Endothelial cell of umbilical vein (primary cell): Measurements from ENCODE around the gene EDRF1. TPM values are rescaled to one million over a fixed set of nuclear protein-coding genes. Genes with fewer than 3 reads are reported as not detected.

ENCODE experiments used
- BruUV-seq: library from RNA; stranded (reverse); fragments of 400-500 nt; replicated peaks from 2 replicates; lab custom pipeline; 2021; lab: Mats Ljungman, UMichigan
- CTCF ChIA-PET: fragments of 300-600, 350-600 bp; sonication (Branson Sonifier 250); formaldehyde crosslinking; loops from one replicate; lab custom pipeline; 2021; ENCODE audit warnings: antibody characterized with exemption, inconsistent platforms; lab: Charles Lee
- POLR2A ChIA-PET: fragments of 300-600, 350-600 bp; sonication (Branson Sonifier 250); formaldehyde crosslinking; loops from one replicate; lab custom pipeline; 2021; ENCODE audit warnings: antibody characterized with exemption, inconsistent platforms; lab: Charles Lee
- DNase-seq: peaks from one replicate; pipeline ENCODE4 v3.0.0-alpha.2; 2011; ENCODE audit warnings: low read depth, low spot score
- FAIRE-seq: peaks from 2 replicates; lab custom pipeline; 2011; peaks lifted over from hg19 to GRCh38; lab: Jason Lieb, UNC
- H2AFZ ChIP-seq: 2 replicates; pipeline ENCODE4 v1.6.0; 2012; ENCODE audit warnings: low read depth, low read length, control low read depth, inconsistent platforms
- H3K27ac ChIP-seq: 2 replicates; pipeline ENCODE4 v1.5.1; 2011; ENCODE audit warnings: low read depth, mild to moderate bottlenecking, control low read depth, low read length, moderate library complexity; ENCODE audit not compliant: insufficient read depth
- H3K27me3 ChIP-seq, 2 experiments: 2 replicates each; pipeline versions ENCODE4 v1.6.0 to v1.6.1; 2011; ENCODE audit warnings: low read length in 2 of 2, mixed read lengths in 1 of 2; ENCODE audit not compliant: control insufficient read depth in 2 of 2, insufficient read depth in 2 of 2
- H3K36me3 ChIP-seq, 2 experiments: 2 replicates in 1 of 2; 3 replicates in 1 of 2; pipeline ENCODE4 v1.5.1; 2011; ENCODE audit warnings: low read length in 2 of 2, mild to moderate bottlenecking in 1 of 2, moderate library complexity in 1 of 2; ENCODE audit not compliant: control insufficient read depth in 2 of 2, insufficient read depth in 2 of 2; ENCODE audit errors: extremely low read depth in 1 of 2
- H3K4me1 ChIP-seq: 3 replicates; pipeline ENCODE4 v1.5.1; 2011; ENCODE audit warnings: mild to moderate bottlenecking, low read length; ENCODE audit not compliant: control insufficient read depth, insufficient read depth; ENCODE audit errors: extremely low read depth
- H3K4me2 ChIP-seq: 2 replicates; pipeline ENCODE4 v1.6.1; 2011; ENCODE audit warnings: low read length, control low read depth, mixed read lengths; ENCODE audit not compliant: insufficient read depth
- H3K4me3 ChIP-seq, 3 experiments: fragments of 200-600 bp in 1 of 3; sonication (generic), shearing (Covaris generic) in 1 of 3; replicated peaks in 1 of 3; 2 replicates each; pipeline ENCODE4 v1.5.1; 2011 to 2016; ENCODE audit warnings: control low read depth in 3 of 3, low read length in 3 of 3, mild to moderate bottlenecking in 2 of 3, inconsistent platforms in 1 of 3, low read depth in 1 of 3, moderate library complexity in 1 of 3; ENCODE audit not compliant: insufficient read depth in 1 of 3
- H3K79me2 ChIP-seq: 2 replicates; pipeline ENCODE4 v1.6.0; 2012; ENCODE audit warnings: low read length, inconsistent platforms; ENCODE audit not compliant: control insufficient read depth, insufficient read depth
- H3K9ac ChIP-seq: replicated peaks from 2 replicates; pipeline ENCODE3; 2011; ENCODE audit warnings: low read length, control low read depth; ENCODE audit not compliant: insufficient read depth; ENCODE audit errors: extremely low read depth
- H3K9me1 ChIP-seq: replicated peaks from 3 replicates; pipeline ENCODE4 v1.6.0; 2011; ENCODE audit warnings: mild to moderate bottlenecking, low read length; ENCODE audit not compliant: control insufficient read depth, insufficient read depth; ENCODE audit errors: extremely low read depth
- H3K9me3 ChIP-seq: replicated peaks from 2 replicates; pipeline ENCODE4 v1.5.1; 2012; ENCODE audit warnings: low read length, inconsistent platforms; ENCODE audit not compliant: control insufficient read depth, insufficient read depth
- H4K20me1 ChIP-seq: replicated peaks from 2 replicates; pipeline ENCODE3; 2011; ENCODE audit warnings: mild to moderate bottlenecking, low read length; ENCODE audit not compliant: control insufficient read depth, insufficient read depth; ENCODE audit errors: extremely low read depth
- CTCF ChIP-seq, 2 donors: IDR thresholded peaks; 1 replicate in 1 of 2; 2 replicates in 1 of 2; pipeline ENCODE4 v1.5.1; 2011; ENCODE audit warnings: low read length in 2 of 2, mild to moderate bottlenecking in 2 of 2, moderate library complexity in 2 of 2, control low read depth in 1 of 2, inconsistent platforms in 1 of 2, low read depth in 1 of 2; ENCODE audit not compliant: insufficient read depth in 1 of 2; ENCODE audit errors: extremely low read depth in 1 of 2
- EZH2 ChIP-seq: IDR thresholded peaks from 2 replicates; pipeline ENCODE4 v1.6.1; 2012; ENCODE audit warnings: borderline replicate concordance, low read depth, mild to moderate bottlenecking, moderate library complexity, low read length, inconsistent platforms; ENCODE audit not compliant: severe bottlenecking
- FOS ChIP-seq: IDR thresholded peaks from 2 replicates; pipeline ENCODE4 v1.6.1; 2011; ENCODE audit warnings: mild to moderate bottlenecking, low read length, moderate library complexity, borderline replicate concordance; ENCODE audit not compliant: insufficient read depth
- GATA2 ChIP-seq: IDR thresholded peaks from 2 replicates; pipeline ENCODE4 v1.7.0; 2011; ENCODE audit warnings: low read depth, mild to moderate bottlenecking, moderate library complexity, mixed read lengths, low read length; ENCODE audit not compliant: insufficient read length, insufficient read depth
- JUN ChIP-seq: IDR thresholded peaks from 2 replicates; pipeline ENCODE4 v1.6.1; 2011; ENCODE audit warnings: borderline replicate concordance, low read depth; ENCODE audit not compliant: insufficient read length, insufficient read depth
- MAX ChIP-seq: IDR thresholded peaks from 2 replicates; pipeline ENCODE4 v1.6.1; 2011; ENCODE audit not compliant: insufficient read depth, insufficient read length
- MYC ChIP-seq: IDR thresholded peaks from one replicate; pipeline ENCODE4 v1.6.1; 2011; ENCODE audit warnings: mild to moderate bottlenecking, low read depth, low read length
- POLR2A ChIP-seq: IDR thresholded peaks from 2 replicates; pipeline ENCODE4 v1.6.1; 2012; ENCODE audit warnings: low read depth, mild to moderate bottlenecking, control low read depth, low read length
- POLR2AphosphoS5 ChIP-seq: IDR thresholded peaks from 2 replicates; pipeline ENCODE4 v1.6.1; 2012; ENCODE audit warnings: low read depth, mild to moderate bottlenecking, control low read depth, low read length, moderate library complexity; ENCODE audit not compliant: insufficient read depth
- dilution Hi-C: fragments of 300-500 bp; cut with MboI; formaldehyde crosslinking; loops from one replicate; pipeline ENCODE4 v1.15.0; 2019; ENCODE audit warnings: low sequenced_read_pairs; ENCODE audit not compliant: extremely low pct_ligation_motif_present
- intact Hi-C: fragments of 100-400 bp; cut with micrococcal nuclease; formaldehyde crosslinking; loops from one replicate; pipeline ENCODE4 v1.10.0; 2022
- polyA plus RNA-seq, 4 experiments: library from polyadenylated mRNA; depleted of rRNA in 3 of 4; stranded (reverse) in 3 of 4; unstranded in 1 of 4; fragments of >200 nt; gene quantifications; 2 replicates each; pipeline versions ENCODE4 v1.2.1 to v1.2.3, GENCODE V29; 2011 to 2012; ENCODE audit warnings: missing spikeins in 1 of 4
- total RNA-seq: library from RNA; stranded (reverse); gene quantifications from 2 replicates; pipeline ENCODE4 v1.2.3, GENCODE V29; 2021

Gene EDRF1
- total and polyA plus RNA-seq, 2 donors (not counting 3 experiments of a cell fraction or from before 2014, with no cell fraction given): 11.6 to 27.8 TPM

GRCh38 chr10:125768219-125768855, 48.8 kb downstream of the EDRF1 start:
- no peak for DNase-seq
- CTCF ChIA-PET: no interaction called here
- Histone ChIP-seq H3K27ac (no peak overlapping the region), H3K27me3 (no peaks in the 10 kb centered on the region), H3K4me2 (no peak overlapping the region), H3K4me1 (no peaks in the 10 kb centered on the region), H3K4me3 (no peak overlapping the region), H3K36me3 (peaks cover 4 to 11% of the 10 kb centered on the region in 2 experiments), H3K79me2 (no peaks in the 10 kb centered on the region), H3K9me3 (no peaks in the 10 kb centered on the region), H3K9ac (no peak overlapping the region), H4K20me1 (no peaks in the 10 kb centered on the region), H3K9me1 (no peaks in the 10 kb centered on the region), H2AFZ (no peak overlapping the region)
- intact Hi-C loops (no loop called here), dilution Hi-C loops (no loop called here)
- BruUV-seq: no TSS peak
- TF ChIP-seq POLR2A: no peak
- no peak for TF ChIP-seq JUN
- TF ChIP-seq CTCF (IDR thresholded peaks at IDR 0.05; ENCODE audit: extremely low read depth in 1 of 2, insufficient read depth in 1 of 2, low read depth in 1 of 2, low read length in 2 of 2): no peak
- no peak for TF ChIP-seq EZH2
- no peak for TF ChIP-seq MYC
- no peak for TF ChIP-seq FOS
- no peak for TF ChIP-seq MAX
- no peak for TF ChIP-seq GATA2
- TF ChIP-seq POLR2AphosphoS5: no peak
- POLR2A ChIA-PET: no interaction called here
- no peak for FAIRE-seq
